ENCODE measurements around the gene USP35.

DNA sequence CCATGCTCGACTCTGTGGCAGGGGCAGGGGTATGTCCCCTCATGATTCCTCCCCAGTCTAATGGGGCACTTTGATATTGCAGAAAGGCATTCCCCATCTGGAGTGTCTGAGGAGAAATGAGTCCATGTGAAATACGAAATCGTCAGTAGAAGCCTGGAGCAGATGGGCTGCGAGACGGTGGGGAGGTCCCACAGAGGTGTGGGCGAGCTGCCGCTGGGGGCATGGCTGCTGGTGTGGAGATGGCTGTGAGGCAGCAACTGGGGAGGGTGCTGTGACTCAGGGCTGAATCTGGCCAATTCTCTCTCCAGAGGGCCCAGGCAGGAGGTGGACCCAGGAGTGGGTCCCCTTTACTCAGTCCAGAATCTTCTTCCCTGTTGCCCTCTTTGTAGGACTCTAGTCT, 11.5 kb upstream of the USP35 start:
- no peak for TF ChIP-seq TAF1 (IDR thresholded peaks at IDR 0.05; ENCODE audit: low read depth)
- no peak for TF ChIP-seq EP300 (IDR thresholded peaks at IDR 0.05; ENCODE audit: borderline replicate concordance)
- TF ChIP-seq, protein P1, sequence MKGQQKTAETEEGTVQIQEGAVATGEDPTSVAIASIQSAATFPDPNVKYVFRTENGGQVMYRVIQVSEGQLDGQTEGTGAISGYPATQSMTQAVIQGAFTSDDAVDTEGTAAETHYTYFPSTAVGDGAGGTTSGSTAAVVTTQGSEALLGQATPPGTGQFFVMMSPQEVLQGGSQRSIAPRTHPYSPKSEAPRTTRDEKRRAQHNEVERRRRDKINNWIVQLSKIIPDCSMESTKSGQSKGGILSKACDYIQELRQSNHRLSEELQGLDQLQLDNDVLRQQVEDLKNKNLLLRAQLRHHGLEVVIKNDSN (IDR thresholded peaks at IDR 0.05): no peak
- TF ChIP-seq YY1 (IDR thresholded peaks at IDR 0.05; ENCODE audit: low read depth): no peak
- TF ChIP-seq RAD21 (IDR thresholded peaks at IDR 0.05; ENCODE audit: low read depth): no peak
- no peak for TF ChIP-seq CEBPB (IDR thresholded peaks at IDR 0.05)
- TF ChIP-seq NFIC (IDR thresholded peaks at IDR 0.05): no peak
- no peak for TF ChIP-seq EGR1 (IDR thresholded peaks at IDR 0.05)
- no peak for TF ChIP-seq TCF12 (IDR thresholded peaks at IDR 0.05; ENCODE audit: low read depth)
- TF ChIP-seq, protein P2, sequence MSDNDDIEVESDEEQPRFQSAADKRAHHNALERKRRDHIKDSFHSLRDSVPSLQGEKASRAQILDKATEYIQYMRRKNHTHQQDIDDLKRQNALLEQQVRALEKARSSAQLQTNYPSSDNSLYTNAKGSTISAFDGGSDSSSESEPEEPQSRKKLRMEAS (IDR thresholded peaks at IDR 0.05): no peak
- TF ChIP-seq, protein P3, sequence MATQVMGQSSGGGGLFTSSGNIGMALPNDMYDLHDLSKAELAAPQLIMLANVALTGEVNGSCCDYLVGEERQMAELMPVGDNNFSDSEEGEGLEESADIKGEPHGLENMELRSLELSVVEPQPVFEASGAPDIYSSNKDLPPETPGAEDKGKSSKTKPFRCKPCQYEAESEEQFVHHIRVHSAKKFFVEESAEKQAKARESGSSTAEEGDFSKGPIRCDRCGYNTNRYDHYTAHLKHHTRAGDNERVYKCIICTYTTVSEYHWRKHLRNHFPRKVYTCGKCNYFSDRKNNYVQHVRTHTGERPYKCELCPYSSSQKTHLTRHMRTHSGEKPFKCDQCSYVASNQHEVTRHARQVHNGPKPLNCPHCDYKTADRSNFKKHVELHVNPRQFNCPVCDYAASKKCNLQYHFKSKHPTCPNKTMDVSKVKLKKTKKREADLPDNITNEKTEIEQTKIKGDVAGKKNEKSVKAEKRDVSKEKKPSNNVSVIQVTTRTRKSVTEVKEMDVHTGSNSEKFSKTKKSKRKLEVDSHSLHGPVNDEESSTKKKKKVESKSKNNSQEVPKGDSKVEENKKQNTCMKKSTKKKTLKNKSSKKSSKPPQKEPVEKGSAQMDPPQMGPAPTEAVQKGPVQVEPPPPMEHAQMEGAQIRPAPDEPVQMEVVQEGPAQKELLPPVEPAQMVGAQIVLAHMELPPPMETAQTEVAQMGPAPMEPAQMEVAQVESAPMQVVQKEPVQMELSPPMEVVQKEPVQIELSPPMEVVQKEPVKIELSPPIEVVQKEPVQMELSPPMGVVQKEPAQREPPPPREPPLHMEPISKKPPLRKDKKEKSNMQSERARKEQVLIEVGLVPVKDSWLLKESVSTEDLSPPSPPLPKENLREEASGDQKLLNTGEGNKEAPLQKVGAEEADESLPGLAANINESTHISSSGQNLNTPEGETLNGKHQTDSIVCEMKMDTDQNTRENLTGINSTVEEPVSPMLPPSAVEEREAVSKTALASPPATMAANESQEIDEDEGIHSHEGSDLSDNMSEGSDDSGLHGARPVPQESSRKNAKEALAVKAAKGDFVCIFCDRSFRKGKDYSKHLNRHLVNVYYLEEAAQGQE (IDR thresholded peaks at IDR 0.05; ENCODE audit: low read depth): no peak
- TF ChIP-seq ZBTB7A (IDR thresholded peaks at IDR 0.05; ENCODE audit: low read depth): no peak
